ENCODE measurements around the gene MPEG1. TPM values are rescaled to one million over a fixed set of nuclear protein-coding genes. Genes with fewer than 3 reads are reported as not detected.

Gene MPEG1
- total and polyA plus RNA-seq, 2 of the 13 experiments (the other 11 are each of a cell fraction or from before 2014, with no cell fraction given), result not detected

GRCh38 chr11:59180907-59181306, 31.8 kb downstream of the MPEG1 start:
- H3K36me3 ChIP-seq (replicated peaks in 1 of 2; ENCODE audit: control insufficient read depth in 1 of 2, insufficient read depth in 2 of 2, low read length in 2 of 2), result no peaks in the 10 kb centered on the region; a peak in 1 of 5 replicates
- FAIRE-seq (no peak), ATAC-seq (no peak), DNase-seq (ENCODE audit: low spot score) (no peak)
- no TSS peak for BruUV-seq (replicated peaks)
- no peak overlapping the region for H3K9ac ChIP-seq (ENCODE audit: insufficient read depth, low read depth, low read length)
- intact Hi-C loops (cut with micrococcal nuclease; ENCODE audit: unreplicated experiment) (no loop called here), in situ Hi-C loops (cut with HindIII; ENCODE audit: extremely low pct_ligation_motif_present, low pct_unique_long_range_greater_than_20kb) (loop anchor here (25.0 kb wide), 1 partner anchor 506 kb away; no protein-coding TSS in a partner anchor)
- H3K27ac ChIP-seq (ENCODE audit: extremely low read length, insufficient read depth, low read length), result no peak overlapping the region
- no peak overlapping the region for H3K4me2 ChIP-seq (ENCODE audit: low read depth, low read length)
- H3K27me3 ChIP-seq (ENCODE audit: control insufficient read depth in 1 of 2, insufficient read depth in 2 of 2, low read length in 2 of 2), result no peaks in the 10 kb centered on the region
- no peak overlapping the region for H3K4me3 ChIP-seq (replicated peaks in 1 of 3; ENCODE audit: insufficient read depth in 1 of 3, low read depth in 2 of 3, low read length in 3 of 3)
- peaks cover 7% of the 10 kb centered on the region for H3K4me1 ChIP-seq (ENCODE audit: insufficient read depth, low read length)
- no peaks in the 10 kb centered on the region for H3K9me3 ChIP-seq (ENCODE audit: low read length)
- TF ChIP-seq ZNF788 (CRISPR knock-in tag; IDR thresholded peaks at IDR 0.05; ENCODE audit: borderline replicate concordance), result no peak
- TF ChIP-seq ZKSCAN1 (IDR thresholded peaks at IDR 0.05; ENCODE audit: low read length), result 0 out of 2 replicates have a peak, but pooled peaks have one; percentile 49
- TF ChIP-seq RERE (CRISPR knock-in tag; IDR thresholded peaks at IDR 0.05; ENCODE audit: low read depth), result no peak
- TF ChIP-seq ZMYM3 (CRISPR knock-in tag; IDR thresholded peaks at IDR 0.05), result no peak
- no peak for TF ChIP-seq PLRG1 (conservative IDR thresholded peaks at IDR 0.05)
- no peak for TF ChIP-seq HOXA9 (CRISPR knock-in tag; IDR thresholded peaks at IDR 0.05; ENCODE audit: borderline replicate concordance)
- POLR2A ChIA-PET, result no interaction called here
- H4K20me1 ChIP-seq (ENCODE audit: insufficient read depth, low read length), result no peaks in the 10 kb centered on the region
- H2AFZ ChIP-seq (ENCODE audit: low read length), result no peak overlapping the region
- no peaks in the 10 kb centered on the region for H3K79me2 ChIP-seq (ENCODE audit: insufficient read depth, low read length)
- 92% methylated on average over 2 of the region's 2 CpGs for WGBS (ENCODE audit: low lambda C conversion rate)
- CTCF ChIA-PET (ENCODE audit: low intra/inter-chr PET ratio, low total read pairs), result no interaction called here

Data from HepG2 (cell line).